G401 (cell line): Measurements from ENCODE around the gene SESN3. TPM values are rescaled to one million over a fixed set of nuclear protein-coding genes. Genes with fewer than 3 reads are reported as not detected.
"Not testable (repeated sequence)": the region's sequence is repeated elsewhere in the genome, so short reads cannot be mapped to it uniquely, and the experiment has no call there.

Experiments
- DNase-seq: peaks from one replicate; pipeline ENCODE4 v3.0.0-alpha.2; 2015; ENCODE audit warnings: low spot score
- in situ Hi-C: cut with HindIII; loops from 2 replicates; pipeline ENCODE4 v1.10.0; 2016; ENCODE audit warnings: low sequenced_read_pairs, mixed read lengths
- total RNA-seq: library from RNA; depleted of rRNA; stranded (reverse); fragments of >200 nt; shearing (Covaris generic); gene quantifications from 2 replicates; pipeline ENCODE4 v1.2.3, GENCODE V29; 2014; rRNA removed

The SESN3 gene
- total RNA-seq = 0.12 and 1.1 TPM in 2 replicates

- in situ Hi-C loops = no loop called here
- DNase-seq = peak; percentile 100
Observed at GRCh38 chr11:95231127-95231880, at the start of gene SESN3. Gene SESN3 (minus strand): TSS chr11:95231202. CDS start chr11:95230860, 342 bp downstream.

- DNase-seq = peak; percentile 15
- in situ Hi-C loops = no loop called here
Observed at GRCh38 chr11:95279921-95280868, 49.2 kb upstream of the SESN3 start.

GRCh38 chr11:95277868-95278267 is 46.9 kb upstream of the SESN3 start:
- DNase-seq = no peak
- in situ Hi-C loops = no loop called here

- no peak for DNase-seq
- in situ Hi-C loops = no loop called here
Observed at GRCh38 chr11:95276139-95276538, 45.1 kb upstream of the SESN3 start.

GRCh38 chr11:95273618-95274017 is 42.6 kb upstream of the SESN3 start:
- DNase-seq, in situ Hi-C loops: not testable (repeated sequence)

- in situ Hi-C loops = no loop called here
Observed at GRCh38 chr11:95269036-95269819, 38.2 kb upstream of the SESN3 start.

GRCh38 chr11:95268391-95268790 is 37.4 kb upstream of the SESN3 start:
- in situ Hi-C loops = no loop called here
- no peak for DNase-seq

More at GRCh38 chr11:95269036-95269819, 38.2 kb upstream of the SESN3 start:
- no peak for DNase-seq

- in situ Hi-C loops = no loop called here
- DNase-seq = no peak
Observed at GRCh38 chr11:95267601-95268213, 36.7 kb upstream of the SESN3 start.

- in situ Hi-C loops = no loop called here
- DNase-seq = no peak
Observed at GRCh38 chr11:95266751-95267374, 35.9 kb upstream of the SESN3 start.

- in situ Hi-C loops = no loop called here
- no peak for DNase-seq
Observed at GRCh38 chr11:95264881-95265280, 33.9 kb upstream of the SESN3 start.

GRCh38 chr11:95262994-95263765 is 32.2 kb upstream of the SESN3 start:
- no peak for DNase-seq
- in situ Hi-C loops = no loop called here

- in situ Hi-C loops = no loop called here
- DNase-seq = no peak
Observed at GRCh38 chr11:95257456-95257971, 26.5 kb upstream of the SESN3 start.

- in situ Hi-C loops = no loop called here
Observed at GRCh38 chr11:95256321-95256779, 25.3 kb upstream of the SESN3 start.

GRCh38 chr11:95255251-95256145 is 24.5 kb upstream of the SESN3 start:
- no peak for DNase-seq
- in situ Hi-C loops = no loop called here

More at GRCh38 chr11:95256321-95256779, 25.3 kb upstream of the SESN3 start:
- no peak for DNase-seq

GRCh38 chr11:95254716-95255115 is 23.7 kb upstream of the SESN3 start:
- in situ Hi-C loops = no loop called here
- no peak for DNase-seq

GRCh38 chr11:95254131-95254704 is 23.2 kb upstream of the SESN3 start:
- in situ Hi-C loops = no loop called here
- DNase-seq = peak; percentile 91
